ENCODE results near the gene TMEM174.

- TF ChIP-seq POLR2A (IDR thresholded peaks at IDR 0.05) = no peak
- TF ChIP-seq, protein P1, sequence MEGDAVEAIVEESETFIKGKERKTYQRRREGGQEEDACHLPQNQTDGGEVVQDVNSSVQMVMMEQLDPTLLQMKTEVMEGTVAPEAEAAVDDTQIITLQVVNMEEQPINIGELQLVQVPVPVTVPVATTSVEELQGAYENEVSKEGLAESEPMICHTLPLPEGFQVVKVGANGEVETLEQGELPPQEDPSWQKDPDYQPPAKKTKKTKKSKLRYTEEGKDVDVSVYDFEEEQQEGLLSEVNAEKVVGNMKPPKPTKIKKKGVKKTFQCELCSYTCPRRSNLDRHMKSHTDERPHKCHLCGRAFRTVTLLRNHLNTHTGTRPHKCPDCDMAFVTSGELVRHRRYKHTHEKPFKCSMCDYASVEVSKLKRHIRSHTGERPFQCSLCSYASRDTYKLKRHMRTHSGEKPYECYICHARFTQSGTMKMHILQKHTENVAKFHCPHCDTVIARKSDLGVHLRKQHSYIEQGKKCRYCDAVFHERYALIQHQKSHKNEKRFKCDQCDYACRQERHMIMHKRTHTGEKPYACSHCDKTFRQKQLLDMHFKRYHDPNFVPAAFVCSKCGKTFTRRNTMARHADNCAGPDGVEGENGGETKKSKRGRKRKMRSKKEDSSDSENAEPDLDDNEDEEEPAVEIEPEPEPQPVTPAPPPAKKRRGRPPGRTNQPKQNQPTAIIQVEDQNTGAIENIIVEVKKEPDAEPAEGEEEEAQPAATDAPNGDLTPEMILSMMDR (IDR thresholded peaks at IDR 0.05) = peak; percentile 75 to 83 (median 78)
These were observed 43.1 kb downstream of the TMEM174 start for GRCh38 chr5:73215891-73216610.
